GM23338 (cell line): ENCODE results near the gene MYO19. TPM values are rescaled to one million over a fixed set of nuclear protein-coding genes. Genes with fewer than 3 reads are reported as not detected.

Experiments
- ATAC-seq: fragments of 200-7000 bp; cut with Tn5 transposase; 3 replicates; pipeline ENCODE4 v1.9.1; 2020
- DNase-seq: peaks from one replicate; pipeline ENCODE4 v3.0.0-alpha.2; 2015; ENCODE audit warnings: low spot score
- H2AFZ ChIP-seq: fragments of 200-600 bp; sonication (generic); 2 replicates; pipeline ENCODE4 v1.8.0; 2016; ENCODE audit warnings: antibody characterized with exemption, mild to moderate bottlenecking, moderate library complexity
- H3F3A ChIP-seq: fragments of 200-600 bp; sonication (generic); replicated peaks from 2 replicates; pipeline ENCODE4 v1.8.0; 2017; ENCODE audit warnings: antibody characterized with exemption, mixed run types, low read depth
- H3K27ac ChIP-seq: fragments of 200-600 bp; sonication (generic); 2 replicates; pipeline ENCODE4 v1.6.1; 2016; ENCODE audit warnings: low read depth
- H3K27me3 ChIP-seq: fragments of 200-600 bp; sonication (generic); 2 replicates; pipeline ENCODE4 v1.8.0; 2016; ENCODE audit warnings: mild to moderate bottlenecking, mixed run types, moderate library complexity; ENCODE audit not compliant: insufficient read depth
- H3K36me3 ChIP-seq: fragments of 200-600 bp; sonication (generic); 2 replicates; pipeline ENCODE4 v1.8.0; 2016; ENCODE audit warnings: mild to moderate bottlenecking; ENCODE audit not compliant: insufficient read depth
- H3K4me1 ChIP-seq: fragments of 200-600 bp; sonication (generic); 2 replicates; pipeline ENCODE4 v1.8.0; 2016; ENCODE audit warnings: mild to moderate bottlenecking, moderate library complexity; ENCODE audit not compliant: insufficient read depth
- H3K4me2 ChIP-seq: fragments of 200-600 bp; sonication (generic); 2 replicates; pipeline ENCODE4 v1.7.1; 2017; ENCODE audit warnings: mixed run types
- H3K4me3 ChIP-seq: fragments of 200-600 bp; sonication (generic); 2 replicates; pipeline ENCODE4 v1.6.1; 2016; ENCODE audit warnings: mixed run types
- H3K79me2 ChIP-seq: fragments of 200-600 bp; sonication (generic); replicated peaks from 2 replicates; pipeline ENCODE4 v1.8.0; 2017; ENCODE audit warnings: mild to moderate bottlenecking; ENCODE audit not compliant: insufficient read depth
- H3K9me2 ChIP-seq: fragments of 200-600 bp; sonication (generic); 2 replicates; pipeline ENCODE4 v1.8.0; 2017; ENCODE audit not compliant: insufficient read depth
- H4K20me1 ChIP-seq: fragments of 200-600 bp; sonication (generic); replicated peaks from 2 replicates; pipeline ENCODE4 v1.8.0; 2017; ENCODE audit warnings: mild to moderate bottlenecking; ENCODE audit not compliant: insufficient read depth
- H3K27ac Mint-ChIP-seq: 2 replicates; pipeline ENCODE4 v1.8.0; 2020; ENCODE audit warnings: inconsistent platforms, mild to moderate bottlenecking, moderate library complexity, mixed read lengths
- H3K27me3 Mint-ChIP-seq: 3 replicates; pipeline ENCODE4 v1.8.0; 2022; ENCODE audit warnings: low read depth, mild to moderate bottlenecking, moderate library complexity, mixed read lengths, inconsistent platforms; ENCODE audit not compliant: insufficient read depth, poor library complexity
- H3K36me3 Mint-ChIP-seq: 3 replicates; pipeline ENCODE4 v1.8.0; 2021; ENCODE audit warnings: low read depth, mild to moderate bottlenecking, inconsistent platforms, moderate library complexity, mixed read lengths
- H3K4me1 Mint-ChIP-seq: 3 replicates; pipeline ENCODE4 v1.8.0; 2020; ENCODE audit warnings: mild to moderate bottlenecking, inconsistent platforms, mixed read lengths
- H3K4me3 Mint-ChIP-seq: 3 replicates; pipeline ENCODE4 v1.8.0; 2021; ENCODE audit warnings: moderate library complexity, mild to moderate bottlenecking, inconsistent platforms, mixed read lengths
- H3K9me3 Mint-ChIP-seq: 3 replicates; pipeline ENCODE4 v1.8.0; 2020; ENCODE audit warnings: moderate library complexity, mild to moderate bottlenecking, inconsistent platforms, mixed read lengths
- CREB1 ChIP-seq: fragments of 250-450 bp; sonication (Bioruptor Pico); IDR thresholded peaks from 2 replicates; pipeline ENCODE4 v1.5.0; 2020; ENCODE audit warnings: low read depth, mild to moderate bottlenecking, moderate library complexity
- ETS1 ChIP-seq: IDR thresholded peaks from 2 replicates; pipeline ENCODE4 v1.6.1; 2016; ENCODE audit warnings: antibody characterized with exemption
- EZH2 ChIP-seq: fragments of 200-600 bp; sonication (generic); IDR thresholded peaks from one replicate; pipeline ENCODE4 v1.8.0; 2017; ENCODE audit warnings: antibody characterized with exemption, mild to moderate bottlenecking, low read depth; ENCODE audit not compliant: unreplicated experiment
- REST ChIP-seq: IDR thresholded peaks from one replicate; pipeline ENCODE4 v1.6.1; 2018; ENCODE audit warnings: antibody characterized with exemption; ENCODE audit not compliant: unreplicated experiment
- ZNF114 ChIP-seq: fragments of 250-450 bp; sonication (Bioruptor Pico); IDR thresholded peaks from 2 replicates; pipeline ENCODE4 v1.5.0; 2020; ENCODE audit warnings: mild to moderate bottlenecking, moderate library complexity
- ZNF331 ChIP-seq: fragments of 250-450 bp; sonication (Bioruptor Pico); IDR thresholded peaks from 2 replicates; pipeline ENCODE4 v1.5.0; 2020; ENCODE audit warnings: low read depth, mild to moderate bottlenecking, moderate library complexity
- ZNF462 ChIP-seq: fragments of 250-450 bp; sonication (Bioruptor Pico); IDR thresholded peaks from 2 replicates; pipeline ENCODE4 v1.5.0; 2020; ENCODE audit warnings: mild to moderate bottlenecking, moderate library complexity
- polyA plus RNA-seq: library from polyadenylated mRNA; unstranded; fragments of >200 nt; fragmentation: Nextera tagmentation; extraction: Ambion mirVana; gene quantifications from 2 replicates; pipeline ENCODE4 v1.2.1, GENCODE V29; 2016
- total RNA-seq: library from RNA; depleted of rRNA; stranded (reverse); fragments of >200 nt; shearing (Covaris generic); gene quantifications from 2 replicates; pipeline ENCODE4 v1.2.3, GENCODE V29; 2014

The MYO19 gene
- total and polyA plus RNA-seq, 2 experiments from 2014 or later: 37.9 to 150 TPM

GRCh38 chr17:36463916-36464764 lies 70.5 kb downstream of the MYO19 start:
- peaks cover 37% of the 10 kb centered on the region for H3K27me3 Mint-ChIP-seq
- TF ChIP-seq REST (peak; percentile 93), ZNF462 (CRISPR knock-in tag) (no peak), EZH2 (no peak), ZNF114 (no peak), ZNF331 (CRISPR knock-in tag) (no peak), CREB1 (CRISPR knock-in tag) (peak; percentile 80), ETS1 (no peak)
- peaks cover 4% of the 10 kb centered on the region; the same call in 2 of the 3 replicates for H3K4me1 Mint-ChIP-seq
- Histone ChIP-seq H3K79me2 (no peaks in the 10 kb centered on the region), H3K36me3 (no peaks in the 10 kb centered on the region), H3K4me3 (peak overlapping the region; percentile 35; the same call in 1 of the 2 replicates), H2AFZ (peak overlapping the region; percentile 94), H4K20me1 (0 out of 2 replicates have a peak, but pooled peaks cover 3% of the 10 kb centered on the region), H3K27ac (no peak overlapping the region), H3K9me2 (0 out of 2 replicates have a peak, but pooled peaks cover 4% of the 10 kb centered on the region), H3K4me2 (peak overlapping the region; percentile 75), H3K27me3 (peaks cover 36% of the 10 kb centered on the region), H3F3A (no peaks in the 10 kb centered on the region), H3K4me1 (no peaks in the 10 kb centered on the region)
- DNase-seq (peak; percentile 97), ATAC-seq (peak; percentile 96)
- H3K27ac Mint-ChIP-seq: no peak overlapping the region
- peak overlapping the region; percentile 41; the same call in 1 of the 3 replicates for H3K4me3 Mint-ChIP-seq
- no peaks in the 10 kb centered on the region for H3K36me3 Mint-ChIP-seq
- H3K9me3 Mint-ChIP-seq: peaks cover 3% of the 10 kb centered on the region; the same call in 1 of the 3 replicates
